Ecto neural progenitor cell (in vitro differentiated cells): ENCODE results near the gene PLD4.
"Not testable (repeated sequence)": the region's sequence is repeated elsewhere in the genome, so short reads cannot be mapped to it uniquely, and the experiment has no call there.

Source experiments
- DNase-seq: peaks from one replicate; pipeline ENCODE4 v3.0.0-alpha.2; 2018; ENCODE audit warnings: low spot score

PLD4 gene

DNA sequence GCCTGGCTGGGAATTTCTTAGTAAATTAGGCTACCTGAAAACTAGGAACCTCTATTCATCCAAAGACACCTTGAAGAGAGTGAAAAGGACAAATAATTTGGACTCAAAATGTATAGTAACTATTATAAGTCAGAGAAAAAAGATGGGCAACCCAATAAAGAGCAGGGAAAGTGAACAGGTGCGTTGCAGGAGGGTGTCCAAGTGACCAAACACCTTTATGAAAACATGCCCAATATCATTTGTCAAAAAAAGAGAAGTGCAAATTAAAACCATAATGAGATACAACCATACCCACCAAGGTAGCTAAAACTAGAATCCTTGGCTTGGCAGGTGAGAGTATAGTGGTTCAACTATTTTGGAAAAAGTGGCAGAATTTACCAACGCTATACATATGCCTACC, 24.9 kb upstream of the PLD4 start:
- no peak for DNase-seq

DNA sequence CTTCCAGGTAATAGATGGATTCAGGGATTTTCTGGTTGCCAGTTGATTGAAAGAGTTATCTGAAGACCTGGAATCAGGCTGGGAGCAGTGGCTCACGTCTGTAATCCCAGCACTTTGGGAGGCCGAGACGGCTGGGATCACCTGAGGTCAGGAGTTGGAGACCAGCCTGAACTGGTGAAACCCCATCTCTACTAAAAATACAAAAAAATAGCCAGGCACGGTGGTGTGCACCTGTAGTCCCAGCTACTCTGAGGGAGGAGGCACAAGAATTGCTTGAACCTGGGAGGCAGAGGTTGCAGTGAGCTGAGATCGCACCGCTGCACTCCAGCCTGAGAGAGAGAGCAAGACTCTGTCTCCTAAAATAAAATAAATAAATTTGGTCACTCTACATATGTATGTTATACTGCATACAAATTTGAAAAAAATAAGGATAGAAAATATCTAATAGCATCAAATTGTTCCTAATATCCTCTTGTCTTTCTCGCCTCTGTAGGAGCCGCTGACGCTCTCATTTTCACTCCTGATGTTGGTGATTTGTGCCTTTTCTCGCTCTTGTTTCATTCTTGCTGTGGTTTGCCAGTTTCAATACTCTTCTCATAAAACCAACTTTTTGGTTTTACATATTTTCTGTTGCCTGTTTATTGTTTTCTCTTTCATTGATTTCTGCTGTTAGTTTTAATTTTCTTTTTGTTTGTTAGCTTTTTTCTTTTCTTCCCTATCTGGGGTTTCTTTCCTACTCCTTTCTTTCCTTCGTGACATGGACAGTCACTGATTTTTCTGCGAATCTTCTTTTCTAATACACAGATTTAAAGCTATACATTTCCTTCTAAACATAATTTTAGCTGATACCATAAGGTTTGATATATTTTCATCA, 23.8 kb upstream of the PLD4 start:
- DNase-seq, result no peak

DNA sequence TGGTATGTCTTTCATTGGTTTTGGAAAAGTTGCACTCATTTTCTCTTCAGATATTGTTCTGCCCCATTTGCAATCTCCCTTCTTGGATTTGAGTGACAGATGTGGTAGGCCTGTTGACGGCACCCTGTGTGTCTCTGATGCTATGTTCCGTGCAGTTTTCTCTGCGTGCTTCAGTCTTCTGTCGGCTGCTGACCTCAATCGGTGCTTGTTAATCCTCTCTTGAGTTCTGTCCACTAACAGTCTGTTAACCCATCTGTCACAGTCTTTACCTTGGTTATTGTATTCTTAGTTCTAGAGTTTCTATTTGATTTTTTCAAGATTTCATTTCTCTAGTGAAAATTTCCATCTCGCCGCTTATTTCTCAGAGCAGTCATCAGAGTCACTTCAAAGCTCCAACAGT, 20.7 kb upstream of the PLD4 start:
- no peak for DNase-seq

- DNase-seq, result not testable (repeated sequence)
Measured at GRCh38 chr14:104904650-104905578, 19.8 kb upstream of the PLD4 start.

- not testable (repeated sequence) for DNase-seq
Measured at GRCh38 chr14:104905579-104905933, 19.1 kb upstream of the PLD4 start.

GRCh38 chr14:104908303-104908702, 16.4 kb upstream of the PLD4 start:
- no peak for DNase-seq

GRCh38 chr14:104912053-104912452, 12.6 kb upstream of the PLD4 start:
- DNase-seq, result no peak

- DNase-seq, result no peak
Measured at GRCh38 chr14:104913435-104913834, 11.2 kb upstream of the PLD4 start.

DNA sequence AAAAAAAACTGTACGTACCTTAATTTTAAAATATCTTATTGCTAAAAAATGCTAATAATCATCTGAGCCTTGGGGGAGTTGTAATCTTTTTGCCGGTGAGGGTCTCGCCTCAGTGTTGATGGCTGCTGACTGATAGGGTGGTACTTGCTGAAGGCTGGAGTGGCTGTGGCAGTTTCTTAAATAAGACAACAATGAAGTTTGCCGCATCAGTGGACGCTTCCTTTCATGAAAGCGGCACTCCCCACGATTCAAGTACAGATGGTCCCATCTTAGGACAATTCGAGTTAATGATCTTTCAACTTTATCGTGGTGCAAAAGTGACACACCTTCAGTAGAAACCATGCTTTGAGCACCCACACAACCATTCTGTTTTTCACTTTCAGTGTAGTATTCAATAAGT, 7.6 kb upstream of the PLD4 start:
- no peak for DNase-seq

- no peak for DNase-seq
Measured at GRCh38 chr14:104917993-104918392, 6.7 kb upstream of the PLD4 start.

DNA sequence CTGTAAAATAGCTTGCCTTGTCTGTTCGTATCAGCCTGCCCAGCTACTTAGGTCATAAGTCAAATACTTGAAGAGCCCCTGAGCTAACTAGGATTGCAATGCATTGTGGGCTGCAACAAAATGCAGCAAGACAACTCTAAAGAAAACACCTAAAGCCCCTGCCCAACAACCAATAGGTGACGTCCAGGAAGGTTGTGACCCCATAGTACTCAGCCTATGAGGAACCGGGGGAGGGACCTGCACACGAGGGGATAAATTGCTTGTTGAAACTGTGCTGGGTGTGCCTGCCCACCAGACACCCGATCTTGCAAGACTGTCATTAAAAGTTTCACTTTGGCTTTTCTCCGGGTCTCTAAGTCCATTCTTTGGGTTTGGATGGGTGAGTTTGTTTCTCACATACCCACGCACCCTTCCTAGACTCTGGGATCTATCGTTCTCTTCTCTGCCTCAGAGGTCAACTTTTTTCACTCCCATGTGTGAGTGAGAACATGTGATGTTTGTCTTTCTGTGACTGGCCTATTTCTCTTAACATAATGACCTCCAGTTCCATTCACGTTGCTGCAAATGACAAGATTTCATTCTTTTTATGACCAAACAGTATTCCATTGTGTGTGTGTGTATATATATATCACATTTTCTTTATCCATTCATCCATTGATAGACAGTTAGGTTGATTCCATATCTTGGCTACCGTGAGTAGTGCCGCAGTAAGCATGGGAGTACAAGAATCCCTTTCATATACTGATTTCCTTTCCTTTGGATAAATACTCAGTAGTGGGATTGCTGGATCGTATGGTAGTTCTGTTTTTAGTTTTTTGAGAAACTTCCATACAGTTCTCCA, 5.3 kb upstream of the PLD4 start:
- DNase-seq, result not testable (repeated sequence)

DNA sequence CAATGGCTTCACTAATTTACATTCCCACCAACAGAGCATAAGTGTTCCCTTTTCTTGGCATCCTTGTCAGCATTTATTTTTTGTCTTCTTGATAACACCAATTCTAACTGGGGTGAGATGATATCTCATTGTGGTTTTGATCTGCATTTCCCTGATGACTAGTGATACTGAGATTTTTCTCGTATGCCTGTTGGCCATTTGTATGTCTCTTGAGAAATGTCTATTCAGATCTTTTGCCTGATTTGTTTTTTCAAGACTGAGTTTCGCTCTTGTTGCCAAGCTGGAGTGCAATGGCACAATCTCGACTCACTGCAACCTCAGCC, 4.7 kb upstream of the PLD4 start:
- DNase-seq, result no peak

- DNase-seq, result no peak
Measured at GRCh38 chr14:104923640-104924420, 849 bp upstream of the PLD4 start.

GRCh38 chr14:104925214-104925854, 655 bp downstream of the PLD4 start:
- no peak for DNase-seq

DNA sequence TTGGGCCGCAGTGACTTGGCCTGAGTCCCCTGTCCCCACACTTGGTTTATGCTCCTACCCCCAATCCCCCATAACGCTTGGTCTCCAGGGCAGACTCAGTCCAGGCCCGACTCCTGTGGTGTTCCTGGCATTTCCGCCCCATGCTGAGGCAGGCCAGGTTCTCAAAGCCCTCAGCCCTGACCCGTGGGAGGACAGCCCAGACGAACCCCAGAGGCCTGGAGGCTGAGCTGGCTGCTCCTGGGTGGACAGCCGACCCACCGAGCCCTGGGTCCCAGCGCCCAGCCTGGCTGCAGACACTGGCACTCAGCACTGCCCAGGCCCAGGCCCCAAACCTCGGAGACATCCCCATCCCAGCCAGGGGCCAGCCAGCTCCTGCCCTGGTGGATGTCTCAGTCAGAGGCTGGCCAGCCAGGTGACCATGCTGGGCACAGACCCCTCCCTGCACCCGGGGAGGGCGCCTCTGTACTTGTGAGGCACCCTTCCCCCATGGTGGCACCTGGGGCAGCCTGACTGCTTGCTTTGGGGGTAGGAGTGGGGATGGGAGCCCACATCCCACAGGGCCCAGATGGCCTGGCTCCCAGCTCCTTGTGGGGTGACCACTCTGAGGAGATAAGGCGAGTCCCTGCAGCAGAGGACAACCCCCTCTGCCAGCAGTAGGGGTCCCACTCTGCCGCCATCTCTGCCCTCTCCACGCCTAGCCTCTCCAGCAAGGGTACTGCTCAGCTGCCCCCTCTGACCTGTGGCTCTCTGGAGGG, 1.4 kb downstream of the PLD4 start:
- no peak for DNase-seq

DNA sequence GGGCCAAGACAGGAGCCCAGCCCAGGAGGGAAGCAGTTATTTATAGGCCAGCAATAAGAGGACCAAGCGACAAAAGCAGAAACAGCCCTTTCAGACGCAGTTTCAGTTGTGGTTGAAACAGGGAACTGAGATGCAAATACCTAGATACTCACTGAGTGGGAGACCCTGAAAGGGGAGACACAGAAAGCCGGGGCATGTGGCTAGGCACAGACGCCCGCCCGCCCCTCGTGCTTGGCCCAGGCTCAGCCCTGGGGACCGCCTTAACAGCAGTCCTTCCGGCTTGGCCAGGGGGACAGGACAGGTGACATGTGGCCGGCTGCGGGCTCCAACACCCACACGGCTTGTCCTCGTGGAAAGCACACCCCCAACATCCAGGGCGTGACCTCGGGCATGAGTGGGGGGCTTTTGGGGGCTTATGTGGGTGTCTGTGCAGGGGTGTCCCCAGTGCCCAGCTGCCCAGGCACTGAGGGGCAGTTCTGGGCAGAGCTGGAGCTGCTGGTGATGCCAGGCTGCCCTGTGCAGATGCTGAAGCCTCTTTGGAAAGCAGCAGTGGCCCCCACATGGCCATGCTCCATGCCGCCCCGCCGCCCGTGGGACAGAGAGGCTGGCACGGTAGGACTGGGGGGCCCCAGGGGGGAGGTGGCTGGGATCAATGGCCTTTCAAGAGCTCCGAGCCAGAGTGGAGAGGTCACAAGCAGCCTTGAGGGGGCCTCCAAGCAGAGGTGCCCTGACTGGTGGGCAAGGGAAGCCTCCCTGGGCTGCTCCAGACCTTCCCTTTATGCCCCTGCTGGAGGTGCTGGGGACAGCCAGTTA, 2.1 kb downstream of the PLD4 start:
- DNase-seq, result no peak

GRCh38 chr14:104927432-104927816, 2.7 kb downstream of the PLD4 start:
- no peak for DNase-seq

DNA sequence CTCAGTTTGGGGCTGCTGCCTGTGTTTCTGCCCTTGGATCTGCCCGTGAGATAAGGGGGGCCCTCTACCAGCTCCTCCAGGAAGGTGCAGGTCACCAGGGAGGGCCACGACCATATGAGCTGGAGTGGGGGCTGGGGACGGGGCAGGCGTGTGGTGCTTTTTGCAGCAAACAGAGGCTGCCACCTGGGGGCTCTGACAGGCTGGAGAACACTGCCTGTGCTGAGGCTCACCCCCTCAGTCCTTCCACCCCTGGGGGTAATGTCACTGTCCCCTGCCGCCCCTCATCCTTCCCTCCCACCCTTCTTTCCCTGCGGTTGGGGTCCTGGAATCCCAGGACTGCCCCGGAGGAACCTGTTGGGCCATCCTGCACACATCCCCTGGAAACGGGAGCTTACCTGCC, 3.2 kb downstream of the PLD4 start:
- no peak for DNase-seq

GRCh38 chr14:104928391-104929133, 3.9 kb downstream of the PLD4 start:
- no peak for DNase-seq
